HG02642 (cell line): Measurements from ENCODE around the gene EXPH5.

Source experiments
- ATAC-seq: cut with Tn5 transposase; IDR thresholded peaks from one replicate; pipeline ENCODE4 v1.9.1; 2021; ENCODE audit warnings: mild to moderate bottlenecking; ENCODE audit not compliant: unreplicated experiment, poor library complexity

The EXPH5 gene

GRCh38 chr11:108568195-108568858 lies 25.2 kb downstream of the EXPH5 start:
- no peak for ATAC-seq

- ATAC-seq: no peak
Measured at GRCh38 chr11:108565653-108566052, 27.9 kb downstream of the EXPH5 start.

DNA sequence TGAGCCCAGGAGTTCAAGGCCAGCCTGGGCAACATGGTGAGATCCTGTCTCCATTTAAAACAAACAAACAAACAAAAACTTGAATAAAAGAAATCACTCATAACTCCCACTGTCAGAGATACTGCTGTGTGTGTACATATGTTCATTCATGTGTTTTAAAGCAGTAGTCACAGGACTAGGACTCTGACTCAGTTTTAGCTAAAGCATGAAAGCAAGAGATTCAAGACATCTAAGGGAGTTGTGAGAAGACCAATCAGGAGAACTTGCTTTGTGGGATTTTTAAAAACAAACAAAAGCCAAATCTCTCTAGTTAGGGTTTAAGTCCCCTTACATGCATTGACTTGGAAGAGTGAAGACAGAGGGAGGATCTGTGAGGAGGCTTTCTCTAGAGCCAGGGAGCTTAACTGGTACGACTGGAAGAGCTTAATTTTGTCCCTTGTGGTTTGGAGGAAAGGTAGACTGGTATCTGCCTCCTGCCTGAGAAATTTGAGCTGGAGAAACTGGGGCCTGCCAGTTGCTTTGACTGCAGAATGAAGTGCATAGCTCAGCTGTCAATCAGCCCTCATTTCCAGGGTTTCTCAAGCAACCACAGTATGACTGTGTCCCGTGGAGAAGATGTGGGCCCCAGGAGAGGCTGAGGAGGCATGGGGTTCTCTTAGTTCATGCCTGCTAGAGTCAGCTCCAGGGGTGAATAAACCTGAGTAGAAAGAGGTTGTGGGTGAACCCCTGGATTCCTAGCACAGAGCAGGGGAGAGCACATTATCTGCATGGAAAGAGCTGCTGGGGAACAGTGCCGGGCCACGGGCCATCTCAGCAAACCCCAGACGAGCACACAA lies 30.6 kb downstream of the EXPH5 start:
- ATAC-seq: no peak

- ATAC-seq: no peak
Measured at GRCh38 chr11:108561535-108561991, 32.0 kb downstream of the EXPH5 start.

- ATAC-seq: no peak
Measured at GRCh38 chr11:108559904-108560303, 33.7 kb downstream of the EXPH5 start.

DNA sequence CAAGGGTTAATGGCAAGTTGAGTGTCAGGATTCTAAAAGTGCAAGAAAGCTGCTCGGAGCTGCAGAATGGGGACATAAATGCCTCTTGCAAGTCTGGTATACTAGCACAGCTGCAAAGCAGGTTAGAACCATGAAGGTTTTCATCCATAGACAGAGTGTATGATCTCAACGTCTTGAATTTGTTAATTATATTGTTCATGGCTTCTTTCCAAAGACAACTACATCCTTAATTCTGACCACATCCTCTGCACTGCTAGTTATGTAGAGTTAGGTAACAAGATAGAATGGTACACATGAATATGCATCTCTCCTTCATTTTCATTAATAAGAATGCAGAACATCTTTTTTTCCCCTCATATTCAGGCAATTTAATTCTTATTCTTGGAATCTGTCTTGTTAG lies 34.2 kb downstream of the EXPH5 start:
- no peak for ATAC-seq

GRCh38 chr11:108558222-108558621 lies 35.3 kb downstream of the EXPH5 start:
- ATAC-seq: peak; percentile 78

- ATAC-seq: no peak
Measured at GRCh38 chr11:108556019-108556418, 37.5 kb downstream of the EXPH5 start.

- no peak for ATAC-seq
Measured at GRCh38 chr11:108551651-108552462, 41.7 kb downstream of the EXPH5 start.

- ATAC-seq: no peak
Measured at GRCh38 chr11:108549319-108549885, 44.2 kb downstream of the EXPH5 start.

DNA sequence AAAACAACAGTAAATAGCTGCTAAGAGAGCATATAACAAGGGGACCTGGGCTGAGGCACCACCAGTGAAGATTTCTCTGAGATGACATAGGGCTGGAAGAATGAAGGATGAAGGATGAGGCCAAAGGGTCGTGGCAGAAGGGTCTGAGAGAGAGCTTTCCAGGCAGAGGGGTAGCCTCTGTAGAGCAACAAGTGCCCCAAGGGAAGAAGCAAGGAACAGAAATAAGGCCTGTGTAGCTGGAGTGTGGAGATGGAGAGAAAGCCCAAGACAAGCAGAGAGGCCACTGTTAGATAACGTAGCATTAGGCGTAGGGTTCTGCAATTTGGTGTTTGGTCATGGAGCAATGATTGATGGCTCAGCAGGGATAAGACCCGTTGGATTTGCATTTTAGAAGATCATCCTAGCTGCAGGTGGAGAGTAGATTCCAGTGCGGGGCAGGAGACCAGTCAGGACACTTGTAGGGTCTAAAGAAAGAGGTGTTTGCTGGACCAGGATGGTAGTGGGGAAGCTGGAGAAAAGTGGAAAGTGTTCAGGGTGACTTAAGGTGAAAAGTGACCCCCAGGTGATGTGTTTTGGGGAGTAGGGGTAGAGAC lies 47.6 kb downstream of the EXPH5 start:
- ATAC-seq: no peak

GRCh38 chr11:108543316-108543964 lies 50.1 kb downstream of the EXPH5 start:
- no peak for ATAC-seq

GRCh38 chr11:108541531-108541930 lies 52.0 kb downstream of the EXPH5 start:
- no peak for ATAC-seq

- no peak for ATAC-seq
Measured at GRCh38 chr11:108538502-108538901, 55.1 kb downstream of the EXPH5 start.

GRCh38 chr11:108538022-108538424 lies 55.5 kb downstream of the EXPH5 start:
- no peak for ATAC-seq

GRCh38 chr11:108536783-108537182 lies 56.8 kb downstream of the EXPH5 start:
- ATAC-seq: no peak

DNA sequence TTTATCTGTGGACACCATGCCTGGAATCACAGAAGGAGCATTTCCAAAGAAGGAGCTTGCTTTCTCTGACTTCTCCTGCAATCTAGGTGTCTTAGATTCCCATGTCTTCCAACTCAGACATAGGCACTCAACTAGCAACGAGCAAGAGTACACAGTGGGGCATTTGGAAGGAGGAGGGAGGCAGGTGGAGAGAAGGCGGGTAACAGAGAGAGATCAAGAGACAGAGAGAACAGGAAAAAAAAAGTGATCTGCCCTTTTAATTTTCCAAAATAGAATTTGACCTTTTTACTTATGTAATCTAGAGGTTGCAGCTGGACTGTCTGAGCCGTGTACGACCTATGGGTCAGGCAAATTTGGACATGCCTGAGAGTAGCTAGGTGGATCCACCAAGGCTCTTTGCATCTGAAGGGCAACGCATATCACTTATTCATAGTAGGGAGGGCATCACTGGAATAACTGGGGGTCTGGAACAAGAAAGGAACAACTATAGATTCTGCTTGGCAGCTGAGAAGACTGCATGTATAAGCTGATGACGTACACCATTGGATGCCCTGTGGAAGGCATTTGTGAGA lies 58.1 kb downstream of the EXPH5 start:
- ATAC-seq: no peak

DNA sequence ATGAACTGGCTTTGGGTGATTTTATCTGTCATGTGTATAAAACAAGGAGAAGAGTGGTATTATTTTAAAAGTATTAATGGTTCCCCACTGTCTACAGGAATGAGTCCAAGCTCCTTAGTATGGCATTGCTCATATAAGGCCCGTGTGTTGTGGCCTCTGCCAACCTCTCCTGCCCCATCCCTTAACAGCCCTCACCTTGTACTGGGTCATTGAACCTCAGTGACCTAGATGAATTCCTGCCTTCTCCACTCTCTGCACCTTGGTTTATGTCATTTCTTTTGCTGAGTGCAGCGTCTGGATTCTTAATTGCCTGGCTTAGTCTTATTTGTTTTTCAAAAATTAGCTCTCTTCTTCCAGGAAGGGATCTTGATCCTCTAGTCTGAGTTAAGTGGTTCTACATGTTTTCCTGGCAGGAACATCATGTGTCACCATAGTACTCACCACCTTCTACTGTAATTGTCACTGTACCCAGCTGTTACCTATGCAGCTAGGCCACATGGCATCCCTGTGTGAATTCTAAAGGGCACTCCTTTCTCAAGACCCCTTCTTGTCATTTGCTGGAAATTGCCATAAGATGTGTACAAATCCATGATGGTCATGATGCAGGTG lies 59.2 kb downstream of the EXPH5 start:
- ATAC-seq: no peak

GRCh38 chr11:108530426-108530825 lies 63.1 kb downstream of the EXPH5 start:
- no peak for ATAC-seq
